SK-N-SH treated with all-trans-retinoic acid at 6 μM for 48 hours (cell line): ENCODE data around the gene PRPF8.

Experiments used
- ARNTL ChIP-seq: fragments of 450-650 bp; formaldehyde crosslinking; IDR thresholded peaks from 2 replicates; pipeline ENCODE4 v1.5.0; 2020; ENCODE audit warnings: low read depth, mild to moderate bottlenecking, moderate library complexity, borderline replicate concordance
- BACH2 ChIP-seq: fragments of 250-450 bp; sonication (Bioruptor Pico); IDR thresholded peaks from 2 replicates; pipeline ENCODE4 v1.9.0; 2021; ENCODE audit warnings: mild to moderate bottlenecking, borderline replicate concordance
- ESRRG ChIP-seq: fragments of 250-450 bp; sonication (Bioruptor Pico); IDR thresholded peaks from 2 replicates; pipeline ENCODE4 v1.6.1; 2021; ENCODE audit warnings: mild to moderate bottlenecking
- OSR1 ChIP-seq: fragments of 250-450 bp; sonication (Bioruptor Pico); IDR thresholded peaks from 2 replicates; pipeline ENCODE4 v1.8.0; 2022; ENCODE audit warnings: moderate library complexity, mild to moderate bottlenecking, inconsistent platforms
- PPARA ChIP-seq: fragments of 250-450 bp; sonication (Bioruptor Pico); IDR thresholded peaks from 2 replicates; pipeline ENCODE4 v1.5.0; 2020; ENCODE audit warnings: mild to moderate bottlenecking, borderline replicate concordance
- RARB ChIP-seq: fragments of 250-450 bp; sonication (Bioruptor Pico); IDR thresholded peaks from 2 replicates; pipeline ENCODE4 v1.8.0; 2021; ENCODE audit warnings: mild to moderate bottlenecking, moderate library complexity
- TCF4 ChIP-seq: fragments of 250-450 bp; sonication (Bioruptor Pico); IDR thresholded peaks from 2 replicates; pipeline ENCODE4 v1.8.0; 2021; ENCODE audit warnings: mild to moderate bottlenecking, moderate library complexity, borderline replicate concordance
- TOX ChIP-seq: fragments of 250-450 bp; sonication (Bioruptor Pico); IDR thresholded peaks from 2 replicates; pipeline ENCODE4 v1.8.0; 2021; ENCODE audit warnings: mild to moderate bottlenecking, moderate library complexity, borderline replicate concordance
- ZFP3 ChIP-seq: fragments of 250-450 bp; sonication (Bioruptor Pico); IDR thresholded peaks from 2 replicates; pipeline ENCODE4 v1.5.0; 2020; ENCODE audit warnings: mild to moderate bottlenecking, moderate library complexity
- ZFP30 ChIP-seq: fragments of 450-650 bp; formaldehyde crosslinking; IDR thresholded peaks from 2 replicates; pipeline ENCODE4 v1.5.0; 2022; ENCODE audit warnings: mild to moderate bottlenecking, moderate library complexity
- ZNF565 ChIP-seq: fragments of 450-650 bp; formaldehyde crosslinking; conservative IDR thresholded peaks from 2 replicates; pipeline ENCODE4 v1.5.0; 2020; ENCODE audit warnings: low read depth, mild to moderate bottlenecking, moderate library complexity
- ZNF70 ChIP-seq: fragments of 450-650 bp; formaldehyde crosslinking; IDR thresholded peaks from 2 replicates; pipeline ENCODE4 v1.5.0; 2020; ENCODE audit warnings: mild to moderate bottlenecking, moderate library complexity
- ZNF8 ChIP-seq: fragments of 450-650 bp; formaldehyde crosslinking; IDR thresholded peaks from 2 replicates; pipeline ENCODE4 v1.5.0; 2020; ENCODE audit warnings: mild to moderate bottlenecking, moderate library complexity
- TF ChIP-seq, protein P1 (sequence below): fragments of 250-450 bp; sonication (Bioruptor Pico); IDR thresholded peaks from 2 replicates; pipeline ENCODE4 v1.5.1; 2020; ENCODE audit warnings: low read depth, mild to moderate bottlenecking, moderate library complexity

GRCh38 chr17:1624650-1625049 is 60.0 kb downstream of the PRPF8 start:
- TF ChIP-seq RARB (CRISPR knock-in tag) (no peak), TCF4 (no peak), ZNF70 (CRISPR knock-in tag) (no peak), OSR1 (CRISPR knock-in tag) (no peak), PPARA (CRISPR knock-in tag) (no peak), ARNTL (CRISPR knock-in tag) (no peak), TOX (no peak), ZNF8 (CRISPR knock-in tag) (no peak), ZFP3 (CRISPR knock-in tag) (no peak), ZNF565 (CRISPR knock-in tag) (no peak), ZFP30 (CRISPR knock-in tag) (no peak), BACH2 (CRISPR knock-in tag) (no peak), ESRRG (CRISPR knock-in tag) (no peak)
- TF ChIP-seq, protein P1, sequence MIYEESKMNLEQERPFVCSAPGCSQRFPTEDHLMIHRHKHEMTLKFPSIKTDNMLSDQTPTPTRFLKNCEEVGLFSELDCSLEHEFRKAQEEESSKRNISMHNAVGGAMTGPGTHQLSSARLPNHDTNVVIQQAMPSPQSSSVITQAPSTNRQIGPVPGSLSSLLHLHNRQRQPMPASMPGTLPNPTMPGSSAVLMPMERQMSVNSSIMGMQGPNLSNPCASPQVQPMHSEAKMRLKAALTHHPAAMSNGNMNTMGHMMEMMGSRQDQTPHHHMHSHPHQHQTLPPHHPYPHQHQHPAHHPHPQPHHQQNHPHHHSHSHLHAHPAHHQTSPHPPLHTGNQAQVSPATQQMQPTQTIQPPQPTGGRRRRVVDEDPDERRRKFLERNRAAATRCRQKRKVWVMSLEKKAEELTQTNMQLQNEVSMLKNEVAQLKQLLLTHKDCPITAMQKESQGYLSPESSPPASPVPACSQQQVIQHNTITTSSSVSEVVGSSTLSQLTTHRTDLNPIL = no peak
